ENCODE measurements around the gene SLC37A1.

Gene SLC37A1

DNA sequence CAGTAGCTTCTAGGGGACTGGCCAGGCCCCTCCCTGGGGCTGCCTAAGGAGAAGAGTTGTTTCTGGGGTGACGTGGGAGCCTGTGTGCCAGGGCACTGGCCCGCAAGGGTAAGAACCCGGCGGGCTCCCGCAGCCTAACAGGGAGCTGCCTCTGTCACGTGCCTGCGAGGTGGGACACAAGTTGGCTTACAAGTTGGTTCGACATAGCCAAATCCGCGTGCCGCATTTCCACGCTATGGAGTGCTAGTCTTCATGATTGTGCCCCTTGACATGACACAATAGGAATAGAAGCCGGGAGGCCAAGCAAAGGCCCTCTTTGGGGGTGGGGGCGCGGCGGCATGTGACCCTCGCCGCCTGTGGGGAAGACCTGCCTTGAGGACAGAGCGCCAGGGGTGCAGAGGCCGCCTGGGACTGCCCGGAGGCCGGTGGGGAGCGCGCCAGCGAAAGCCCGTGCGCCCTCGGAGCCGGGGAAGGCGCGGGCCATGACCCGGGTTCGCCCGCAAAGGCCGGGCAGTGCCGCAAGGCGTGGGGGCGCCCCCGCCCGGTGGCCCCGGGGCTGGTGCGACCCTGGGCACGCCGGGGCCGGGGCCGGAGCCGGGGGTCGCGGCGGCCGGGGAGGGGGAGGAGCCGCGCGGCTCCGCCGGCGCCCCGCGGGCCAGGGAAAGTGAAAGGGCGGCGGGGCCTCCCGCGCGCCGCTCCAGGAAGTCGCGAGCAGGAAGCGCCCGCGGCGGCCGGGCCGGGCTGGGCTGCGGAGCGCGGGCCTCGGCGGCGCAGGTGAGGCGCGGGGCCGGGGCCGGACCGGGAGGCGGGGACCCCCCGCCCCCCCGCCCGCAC is at the start of gene SLC37A1:
Gene SLC37A1, plus strand, starts transcription at position 702 of the 834 bp plus-strand sequence. CDS start 4,603 bp downstream, outside the sequence.
- TF ChIP-seq, protein P1, sequence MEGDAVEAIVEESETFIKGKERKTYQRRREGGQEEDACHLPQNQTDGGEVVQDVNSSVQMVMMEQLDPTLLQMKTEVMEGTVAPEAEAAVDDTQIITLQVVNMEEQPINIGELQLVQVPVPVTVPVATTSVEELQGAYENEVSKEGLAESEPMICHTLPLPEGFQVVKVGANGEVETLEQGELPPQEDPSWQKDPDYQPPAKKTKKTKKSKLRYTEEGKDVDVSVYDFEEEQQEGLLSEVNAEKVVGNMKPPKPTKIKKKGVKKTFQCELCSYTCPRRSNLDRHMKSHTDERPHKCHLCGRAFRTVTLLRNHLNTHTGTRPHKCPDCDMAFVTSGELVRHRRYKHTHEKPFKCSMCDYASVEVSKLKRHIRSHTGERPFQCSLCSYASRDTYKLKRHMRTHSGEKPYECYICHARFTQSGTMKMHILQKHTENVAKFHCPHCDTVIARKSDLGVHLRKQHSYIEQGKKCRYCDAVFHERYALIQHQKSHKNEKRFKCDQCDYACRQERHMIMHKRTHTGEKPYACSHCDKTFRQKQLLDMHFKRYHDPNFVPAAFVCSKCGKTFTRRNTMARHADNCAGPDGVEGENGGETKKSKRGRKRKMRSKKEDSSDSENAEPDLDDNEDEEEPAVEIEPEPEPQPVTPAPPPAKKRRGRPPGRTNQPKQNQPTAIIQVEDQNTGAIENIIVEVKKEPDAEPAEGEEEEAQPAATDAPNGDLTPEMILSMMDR (conservative IDR thresholded peaks at IDR 0.05; ENCODE audit: low read depth) = no peak; the same call in 1 of the 2 replicates
- ChIA-PET CTCF (interaction anchor here (0.6 kb wide), 1 partner anchor 9 kb away, joined by 3 read pairs; no protein-coding TSS in a partner anchor), POLR2A (ENCODE audit: low non-redundant PET) (no interaction called here)
- DNase-seq (ENCODE audit: low spot score) = peak; percentile 29
- no peak within 1 kb of the TSS for H3K27ac ChIP-seq

DNA sequence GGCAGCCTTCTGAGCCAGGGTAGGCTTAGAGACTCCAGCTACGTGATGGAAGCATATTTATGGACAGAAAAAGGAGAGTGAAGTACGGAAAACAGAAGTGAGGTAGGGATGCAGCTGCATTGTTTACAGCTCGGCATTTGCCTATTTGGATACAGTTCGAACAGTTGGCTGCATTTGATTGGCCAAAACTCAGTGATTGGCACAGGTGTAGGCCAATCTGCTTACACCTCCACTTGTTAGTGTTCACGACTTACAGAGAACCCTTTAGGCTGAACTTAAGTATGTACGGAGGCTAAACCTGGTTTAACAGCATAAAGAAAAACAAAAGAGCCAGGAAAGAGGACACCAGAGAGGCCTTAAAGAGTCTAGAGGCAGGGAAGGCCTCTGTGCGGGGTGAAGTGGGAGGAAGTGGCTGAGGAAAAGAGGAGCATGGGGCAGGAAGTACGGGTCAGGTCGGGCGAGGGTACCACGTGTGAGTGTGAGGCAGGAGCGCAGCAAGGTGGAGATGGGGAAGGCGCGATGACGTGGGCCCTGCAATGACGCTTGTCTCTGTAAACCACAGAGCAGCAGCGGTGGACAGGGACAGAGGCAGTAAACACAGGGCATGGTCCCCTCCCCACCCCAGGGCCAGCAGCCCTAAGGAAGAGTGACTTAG is 49.7 kb upstream of the SLC37A1 start:
- no peak overlapping the region for H3K27ac ChIP-seq
- POLR2A ChIA-PET (ENCODE audit: low non-redundant PET) = no interaction called here
- CTCF ChIA-PET = no interaction called here
- TF ChIP-seq, protein P1 (conservative IDR thresholded peaks at IDR 0.05; ENCODE audit: low read depth) = no peak
- peak; percentile 62 for DNase-seq (ENCODE audit: low spot score)

DNA sequence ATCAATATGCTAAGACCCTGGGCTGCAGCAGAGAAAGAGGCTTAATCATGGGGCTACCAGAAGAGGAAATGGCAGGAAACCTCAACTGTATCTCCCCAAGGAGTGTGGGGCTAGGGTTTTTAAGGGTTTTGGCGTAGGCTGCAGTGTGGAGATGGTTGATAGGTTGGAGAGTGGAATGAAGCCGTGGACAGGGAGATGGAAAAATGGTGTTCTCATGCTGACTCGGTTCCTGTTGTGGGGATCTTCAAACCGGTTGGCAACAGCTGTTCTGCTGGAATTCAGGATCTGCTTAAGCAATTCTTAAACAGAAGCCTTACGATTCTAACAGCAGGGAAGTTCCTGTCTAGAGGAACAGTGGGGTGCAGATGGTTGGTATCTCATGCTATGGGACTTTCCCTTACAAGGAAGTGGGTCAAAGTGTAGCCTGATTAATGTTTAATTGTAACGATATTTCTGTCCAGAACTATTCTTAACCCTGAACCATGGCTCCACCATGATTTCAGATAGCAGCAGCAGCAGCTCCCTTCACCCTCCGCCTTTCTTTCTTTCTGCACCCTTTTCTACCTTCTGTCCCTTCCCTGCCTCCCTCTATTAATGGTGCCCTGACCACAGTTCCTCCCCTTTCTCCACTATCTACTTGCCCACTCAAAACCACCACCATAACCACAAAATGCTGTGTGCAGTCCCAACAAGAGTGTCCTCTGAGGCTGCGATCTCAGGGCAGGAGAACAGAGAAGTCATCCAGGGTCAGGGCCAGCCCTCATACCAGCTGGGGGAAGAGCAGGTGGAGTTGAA is 48.4 kb upstream of the SLC37A1 start:
- CTCF ChIA-PET = no interaction called here
- no peak overlapping the region for H3K27ac ChIP-seq
- no peak for DNase-seq (ENCODE audit: low spot score)
- TF ChIP-seq, protein P1 (conservative IDR thresholded peaks at IDR 0.05; ENCODE audit: low read depth) = no peak
- POLR2A ChIA-PET (ENCODE audit: low non-redundant PET) = no interaction called here

DNA sequence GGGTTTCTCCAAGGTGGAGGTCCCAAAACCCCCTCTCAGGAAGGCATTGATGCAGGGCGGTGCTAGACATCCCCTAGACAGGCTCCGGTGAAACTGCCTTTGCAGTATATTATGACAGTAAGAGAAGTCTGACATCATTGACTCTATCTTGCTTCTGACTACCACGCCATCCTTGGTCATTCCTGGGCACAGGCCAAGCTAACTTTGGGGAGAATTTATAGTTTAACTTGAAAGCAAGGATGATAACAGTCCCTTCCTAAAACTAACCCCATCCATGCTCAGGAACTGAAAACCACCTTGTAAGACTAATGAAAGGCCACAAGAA is 47.9 kb upstream of the SLC37A1 start:
- no peak overlapping the region for H3K27ac ChIP-seq
- DNase-seq (ENCODE audit: low spot score) = no peak
- ChIA-PET POLR2A (ENCODE audit: low non-redundant PET) (no interaction called here), CTCF (interaction anchor here (0.7 kb wide), 1 partner anchor 276 kb away, joined by 4 read pairs; no protein-coding TSS in a partner anchor)
- TF ChIP-seq, protein P1 (conservative IDR thresholded peaks at IDR 0.05; ENCODE audit: low read depth) = no peak

DNA sequence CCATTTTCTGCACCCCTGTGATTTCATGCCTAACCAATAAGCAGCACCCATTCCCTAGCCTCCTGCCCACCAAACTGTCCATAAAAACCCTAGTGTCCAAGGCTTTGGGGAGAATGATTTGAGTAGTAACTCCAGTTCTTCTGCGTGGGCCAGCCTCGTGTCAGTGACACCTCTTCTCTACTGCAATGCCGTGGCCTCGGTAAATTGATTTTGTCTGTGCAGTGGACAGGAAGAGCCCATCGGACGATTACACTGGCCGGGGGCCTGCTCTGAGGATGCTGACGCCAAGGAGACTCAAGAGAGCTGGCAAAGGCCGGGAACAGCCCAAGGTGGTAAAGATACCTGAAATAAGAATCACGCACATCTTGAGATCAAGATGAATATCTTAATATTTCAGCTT is 47.0 kb upstream of the SLC37A1 start:
- ChIA-PET POLR2A (ENCODE audit: low non-redundant PET) (no interaction called here), CTCF (interaction anchor here (0.7 to 1.4 kb wide), 4 partner anchors 10 to 70 kb away, joined by 3 to 8 read pairs (median 3); no protein-coding TSS in a partner anchor)
- TF ChIP-seq, protein P1 (conservative IDR thresholded peaks at IDR 0.05; ENCODE audit: low read depth) = no peak
- no peak overlapping the region for H3K27ac ChIP-seq
- DNase-seq (ENCODE audit: low spot score) = no peak

All from RWPE1 (cell line).